Natural killer cell (primary cell): ENCODE results near the gene CTIF. TPM values are rescaled to one million over a fixed set of nuclear protein-coding genes. Genes with fewer than 3 reads are reported as not detected.
A peak's percentile ranks its signal among the peaks of the same experiment; 100 is the strongest.

Experiments used
- ATAC-seq, 3 donors: fragments of 150-1000 bp in 2 of 3; fragments of 200-7000 bp in 1 of 3; cut with Tn5 transposase; 1 replicate in 1 of 3; 2 replicates in 2 of 3; pipeline ENCODE4 v1.10.0; 2021; ENCODE audit warnings: mild to moderate bottlenecking in 2 of 3, moderate library complexity in 2 of 3
- DNase-seq, 2 donors: peaks; one replicate each; pipeline versions ENCODE4 v3.0.0 to v3.0.0-alpha.2; 2013 to 2021; ENCODE audit warnings: mixed read lengths in 1 of 2
- H3K27ac ChIP-seq: one replicate; pipeline ENCODE4 v1.5.1; 2013; ENCODE audit warnings: mild to moderate bottlenecking, low read length
- H3K27me3 ChIP-seq: one replicate; pipeline ENCODE4 v1.6.1; 2013; ENCODE audit warnings: low read length; ENCODE audit not compliant: control insufficient read depth, insufficient read depth
- H3K36me3 ChIP-seq: one replicate; pipeline ENCODE4 v1.6.1; 2013; ENCODE audit warnings: low read length; ENCODE audit not compliant: control insufficient read depth, insufficient read depth
- H3K4me1 ChIP-seq: one replicate; pipeline ENCODE4 v1.6.1; 2013; ENCODE audit warnings: low read length; ENCODE audit not compliant: control insufficient read depth, insufficient read depth
- H3K4me3 ChIP-seq: one replicate; pipeline ENCODE4 v1.5.1; 2013; ENCODE audit warnings: low read length
- H3K9me3 ChIP-seq: one replicate; pipeline ENCODE4 v1.6.1; 2013; ENCODE audit warnings: low read length; ENCODE audit not compliant: control insufficient read depth, insufficient read depth
- H3K27ac Mint-ChIP-seq, 2 donors: one replicate each; pipeline ENCODE4 v1.8.0; 2022; ENCODE audit warnings: mild to moderate bottlenecking in 2 of 2, mixed read lengths in 2 of 2, moderate library complexity in 1 of 2
- H3K27me3 Mint-ChIP-seq, 2 donors: one replicate each; pipeline ENCODE4 v1.8.0; 2022; ENCODE audit warnings: low read depth in 2 of 2, mixed read lengths in 2 of 2
- H3K36me3 Mint-ChIP-seq: one replicate; pipeline ENCODE4 v1.8.0; 2022; ENCODE audit warnings: mixed read lengths
- H3K4me1 Mint-ChIP-seq, 2 donors: one replicate each; pipeline ENCODE4 v1.8.0; 2022; ENCODE audit warnings: mixed read lengths in 2 of 2
- H3K4me3 Mint-ChIP-seq: one replicate; pipeline ENCODE4 v1.8.0; 2022; ENCODE audit warnings: mild to moderate bottlenecking, moderate library complexity, mixed read lengths
- H3K9me3 Mint-ChIP-seq, 2 donors: one replicate each; pipeline ENCODE4 v1.8.0; 2022; ENCODE audit warnings: mixed read lengths in 2 of 2
- CTCF ChIP-seq: fragments of 200-600 bp; IDR thresholded peaks from one replicate; pipeline ENCODE4 v1.8.0; 2022; ENCODE audit warnings: antibody characterized with exemption
- WGBS: methylation state at CpG from one replicate; pipeline ENCODE4 v1.1.7; 2013; ENCODE audit warnings: missing lambda C conversion rate; ENCODE audit not compliant: insufficient coverage; 5-methylcytosine and 5-hydroxymethylcytosine counted together
- intact Hi-C: fragments of 100-400 bp; cut with micrococcal nuclease; formaldehyde crosslinking; loops from one replicate; pipeline ENCODE4 v1.14.2; 2022
- total RNA-seq, 4 donors: library from RNA; stranded (reverse); fragments of 120-200 nt in 1 of 4; gene quantifications; one replicate each; pipeline versions ENCODE4 v1.2.3 to v1.2.4, GENCODE V29; 2013 to 2022

Gene CTIF
- total RNA-seq, 3 donors from 2014 or later (not counting 1 experiment from before 2014, with no cell fraction given) = 6.9 to 10.2 (median 8.2) TPM

GRCh38 chr18:48806551-48807261, 267.9 kb downstream of the CTIF start:
- peak overlapping the region in 1 of 2 donors; percentile 52 for H3K27ac Mint-ChIP-seq
- peak; percentile 13 to 78 for DNase-seq
- H3K27me3 Mint-ChIP-seq = no peaks in the 10 kb centered on the region
- 48% methylated on average over 9 of the region's 11 CpGs for WGBS
- Histone ChIP-seq H3K9me3 (no peaks in the 10 kb centered on the region), H3K36me3 (no peaks in the 10 kb centered on the region), H3K27me3 (no peaks in the 10 kb centered on the region), H3K4me3 (no peak overlapping the region), H3K27ac (no peak overlapping the region), H3K4me1 (peaks cover 18% of the 10 kb centered on the region)
- no peaks in the 10 kb centered on the region for H3K9me3 Mint-ChIP-seq
- TF ChIP-seq CTCF = no peak
- intact Hi-C loops = no loop called here
- H3K36me3 Mint-ChIP-seq = no peaks in the 10 kb centered on the region
- H3K4me1 Mint-ChIP-seq = peaks cover 20 to 49% of the 10 kb centered on the region in 2 donors
- ATAC-seq = peak; percentile 43 to 74 (median 61)
- no peak overlapping the region for H3K4me3 Mint-ChIP-seq

DNA sequence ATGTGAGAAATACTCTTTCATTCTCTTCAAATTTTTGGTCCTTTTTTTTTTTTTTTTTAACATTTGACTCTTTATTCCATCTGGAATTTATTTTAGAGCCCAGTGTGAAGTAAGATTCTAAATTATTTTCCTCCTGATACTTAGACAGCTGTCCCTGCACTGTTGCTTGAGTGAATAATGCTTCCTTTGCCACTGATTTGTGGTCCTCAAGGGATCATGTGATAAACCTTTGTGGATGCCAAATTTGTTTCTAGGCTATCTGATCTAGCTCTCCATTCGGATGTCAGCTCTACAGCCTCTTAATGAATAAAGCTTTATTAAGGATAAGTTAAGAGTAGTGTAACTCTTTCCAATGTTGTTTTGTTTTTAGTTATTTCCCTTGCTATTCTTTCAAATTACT, 269.6 kb downstream of the CTIF start:
- Histone ChIP-seq H3K27me3 (no peaks in the 10 kb centered on the region), H3K9me3 (no peaks in the 10 kb centered on the region), H3K4me1 (peaks cover 28% of the 10 kb centered on the region), H3K27ac (no peak overlapping the region), H3K4me3 (no peak overlapping the region), H3K36me3 (no peaks in the 10 kb centered on the region)
- DNase-seq (no peak), ATAC-seq (no peak)
- intact Hi-C loops = no loop called here
- H3K4me1 Mint-ChIP-seq = peaks cover 29 to 58% of the 10 kb centered on the region in 2 donors
- H3K9me3 Mint-ChIP-seq = no peaks in the 10 kb centered on the region
- H3K27me3 Mint-ChIP-seq = no peaks in the 10 kb centered on the region
- TF ChIP-seq CTCF = no peak
- no CpG with 5 or more reads among the region's 1 CpG for WGBS
- H3K27ac Mint-ChIP-seq = no peak overlapping the region
- no peaks in the 10 kb centered on the region for H3K36me3 Mint-ChIP-seq
- no peak overlapping the region for H3K4me3 Mint-ChIP-seq

DNA sequence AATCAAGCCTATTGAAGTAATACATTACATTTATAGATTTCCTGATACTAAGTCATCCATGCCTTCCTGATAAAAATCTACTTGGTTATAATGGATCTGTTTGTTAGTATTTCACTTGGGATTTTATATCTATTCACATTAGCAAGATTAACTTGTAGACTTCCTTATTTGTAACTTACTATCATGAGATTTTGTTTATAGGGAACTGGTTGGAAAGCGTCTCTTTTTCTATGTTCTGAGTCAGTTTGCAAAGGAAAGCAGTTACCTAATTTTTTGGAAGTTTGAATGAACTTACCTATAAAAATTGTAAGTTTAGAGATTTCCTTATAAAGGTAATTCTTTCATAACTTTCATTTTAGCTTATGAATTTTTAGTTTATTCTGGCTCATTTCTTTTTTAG, 270.5 kb downstream of the CTIF start:
- Mint-ChIP-seq H3K4me1 (peaks cover 38 to 67% of the 10 kb centered on the region in 2 donors), H3K27ac (no peak overlapping the region), H3K36me3 (no peaks in the 10 kb centered on the region), H3K9me3 (no peaks in the 10 kb centered on the region), H3K27me3 (no peaks in the 10 kb centered on the region), H3K4me3 (no peak overlapping the region)
- no peak for TF ChIP-seq CTCF
- DNase-seq (no peak), ATAC-seq (no peak)
- WGBS = no CpG with 5 or more reads among the region's 1 CpG
- H3K4me1 ChIP-seq = peaks cover 36% of the 10 kb centered on the region
- no peaks in the 10 kb centered on the region for H3K36me3 ChIP-seq
- H3K27ac ChIP-seq = no peak overlapping the region
- no peaks in the 10 kb centered on the region for H3K27me3 ChIP-seq
- intact Hi-C loops = no loop called here
- no peak overlapping the region for H3K4me3 ChIP-seq
- no peaks in the 10 kb centered on the region for H3K9me3 ChIP-seq

- H3K27ac Mint-ChIP-seq = peak overlapping the region; percentile 39 to 97
- H3K4me1 ChIP-seq = peaks cover 51% of the 10 kb centered on the region
- H3K4me1 Mint-ChIP-seq = peaks cover 50 to 68% of the 10 kb centered on the region in 2 donors
- no peaks in the 10 kb centered on the region for H3K27me3 Mint-ChIP-seq
- no peaks in the 10 kb centered on the region for H3K36me3 Mint-ChIP-seq
- H3K9me3 Mint-ChIP-seq = no peaks in the 10 kb centered on the region
- no peak overlapping the region for H3K27ac ChIP-seq
- no peaks in the 10 kb centered on the region for H3K36me3 ChIP-seq
- DNase-seq (no peak), ATAC-seq (no peak)
- H3K4me3 Mint-ChIP-seq = no peak overlapping the region
- intact Hi-C loops = loop anchor here (10.0 kb wide), 1 partner anchor 244 kb away; no protein-coding TSS in a partner anchor
- H3K9me3 ChIP-seq = no peaks in the 10 kb centered on the region
- H3K27me3 ChIP-seq = no peaks in the 10 kb centered on the region
- no peak for TF ChIP-seq CTCF
- no peak overlapping the region for H3K4me3 ChIP-seq
Observed at GRCh38 chr18:48810805-48811204, 272.0 kb downstream of the CTIF start.
